ENCODE results near the gene CLCN6.

Gene CLCN6

DNA sequence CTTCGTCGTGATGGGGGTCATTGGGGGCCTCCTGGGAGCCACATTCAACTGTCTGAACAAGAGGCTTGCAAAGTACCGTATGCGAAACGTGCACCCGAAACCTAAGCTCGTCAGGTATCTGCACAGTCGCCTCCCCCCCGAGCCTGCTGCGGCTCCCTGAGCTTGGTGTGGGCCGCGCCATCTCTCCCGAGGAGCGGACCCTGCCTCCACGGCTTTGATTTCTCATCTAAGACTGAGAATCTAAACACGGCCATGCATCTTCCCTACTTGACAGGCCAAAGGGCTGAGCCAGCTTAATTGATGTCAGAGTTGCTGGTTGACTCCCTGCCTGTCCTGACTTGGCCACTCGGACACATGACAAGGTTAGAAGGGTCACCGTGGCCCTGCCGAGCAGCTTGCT is 22.5 kb downstream of the CLCN6 start:
- DNase-seq (ENCODE audit: low read depth): no peak

DNA sequence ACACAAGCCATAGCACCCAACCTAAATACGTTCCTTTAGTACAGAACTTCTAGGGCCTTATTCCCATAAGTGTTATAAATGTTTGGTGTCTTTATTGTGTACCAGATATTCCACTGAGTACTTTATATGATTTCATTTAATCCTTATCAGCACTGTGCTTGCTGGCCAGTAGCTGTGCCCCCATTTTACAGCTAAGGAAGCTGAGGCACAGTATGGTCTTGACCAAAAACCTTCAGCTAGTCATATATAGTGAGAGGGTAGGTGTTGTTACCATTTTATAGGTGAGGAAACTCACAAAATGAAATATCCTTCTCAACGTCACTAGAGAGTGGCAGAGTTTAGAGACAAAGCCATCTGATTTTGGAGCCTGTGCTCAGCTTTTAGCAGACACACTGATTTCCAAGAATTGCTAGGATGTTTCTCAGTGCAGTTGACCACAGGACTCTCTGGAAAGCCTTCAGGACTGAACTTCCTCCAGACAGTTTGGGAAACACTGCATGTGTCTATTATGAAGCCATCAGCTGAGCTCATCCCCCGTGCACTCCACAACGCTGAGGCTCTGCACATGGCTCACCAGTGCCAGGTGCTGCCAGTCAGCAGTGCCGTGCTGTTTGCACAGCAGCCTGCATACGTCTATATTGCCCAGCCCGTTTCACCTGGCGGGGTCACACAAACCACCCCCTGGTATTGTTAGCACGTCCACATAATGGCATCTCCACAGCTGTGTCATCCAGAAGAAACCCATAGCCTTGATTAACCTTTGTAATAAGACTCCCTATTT is 26.1 kb downstream of the CLCN6 start:
- no peak for DNase-seq (ENCODE audit: low read depth)

DNA sequence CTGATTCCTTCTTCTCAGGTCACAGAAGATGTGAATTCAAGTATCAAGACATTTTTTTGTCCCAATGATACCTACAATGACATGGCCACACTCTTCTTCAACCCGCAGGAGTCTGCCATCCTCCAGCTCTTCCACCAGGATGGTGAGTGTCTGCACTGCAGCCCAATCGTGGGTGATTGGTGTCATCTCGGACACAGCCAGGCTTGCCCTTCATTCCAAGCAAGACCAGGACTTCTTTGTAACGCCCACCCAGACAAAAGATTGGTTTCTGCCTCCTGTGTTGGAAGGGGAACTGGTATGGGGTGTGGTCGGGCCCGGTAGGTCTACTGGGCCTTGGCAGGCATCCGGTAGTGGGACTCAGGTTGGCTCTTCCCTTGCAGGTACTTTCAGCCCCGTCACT is 27.5 kb downstream of the CLCN6 start:
- no peak for DNase-seq (ENCODE audit: low read depth)

DNA sequence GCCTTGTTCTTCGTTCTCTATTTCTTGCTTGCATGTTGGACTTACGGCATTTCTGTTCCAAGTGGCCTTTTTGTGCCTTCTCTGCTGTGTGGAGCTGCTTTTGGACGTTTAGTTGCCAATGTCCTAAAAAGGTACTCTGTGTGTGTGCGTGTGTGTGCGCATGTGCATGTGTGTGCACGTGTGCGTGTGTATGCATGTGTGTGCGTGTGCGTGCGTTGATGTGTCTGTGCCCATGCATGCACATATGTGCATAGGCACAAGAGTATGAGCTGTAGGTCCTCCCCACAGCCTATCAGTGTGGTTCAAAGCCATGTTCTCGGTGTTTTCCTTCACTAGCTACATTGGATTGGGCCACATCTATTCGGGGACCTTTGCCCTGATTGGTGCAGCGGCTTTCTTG is 27.9 kb downstream of the CLCN6 start:
- no peak for DNase-seq (ENCODE audit: low read depth)

DNA sequence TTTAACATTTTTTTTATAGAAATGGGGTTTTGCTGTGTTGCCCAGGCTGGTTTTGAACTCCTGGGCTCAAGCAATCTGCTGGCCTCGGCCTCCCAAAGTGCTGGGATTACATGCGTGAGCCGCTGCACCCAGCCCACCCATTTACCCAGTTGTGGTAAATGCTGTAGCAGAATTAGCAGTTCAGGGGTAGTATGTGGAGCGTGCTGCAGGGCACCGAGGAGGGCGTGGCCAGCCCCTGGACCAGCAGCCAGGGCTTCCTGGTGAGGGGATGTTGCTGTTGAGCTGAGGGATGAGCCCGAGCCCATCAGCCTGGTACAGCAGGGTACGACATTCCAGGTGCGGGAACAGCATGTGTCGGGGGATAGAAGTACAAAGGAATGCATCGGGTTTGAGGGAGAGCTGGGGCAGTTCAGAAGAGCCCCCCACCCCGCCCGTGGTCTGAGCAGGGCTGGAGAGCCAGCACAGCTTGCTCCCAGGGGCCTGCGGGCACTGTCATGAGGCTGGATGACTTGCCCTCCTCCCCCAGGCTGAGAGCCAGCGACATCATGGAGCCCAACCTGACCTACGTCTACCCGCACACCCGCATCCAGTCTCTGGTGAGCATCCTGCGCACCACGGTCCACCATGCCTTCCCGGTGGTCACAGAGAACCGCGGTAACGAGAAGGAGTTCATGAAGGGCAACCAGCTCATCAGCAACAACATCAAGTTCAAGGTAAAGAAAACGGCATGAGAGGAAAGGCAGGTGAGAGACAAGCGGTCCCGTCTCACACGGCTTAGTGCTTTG is 29.6 kb downstream of the CLCN6 start:
- no peak for DNase-seq (ENCODE audit: low read depth)

DNA sequence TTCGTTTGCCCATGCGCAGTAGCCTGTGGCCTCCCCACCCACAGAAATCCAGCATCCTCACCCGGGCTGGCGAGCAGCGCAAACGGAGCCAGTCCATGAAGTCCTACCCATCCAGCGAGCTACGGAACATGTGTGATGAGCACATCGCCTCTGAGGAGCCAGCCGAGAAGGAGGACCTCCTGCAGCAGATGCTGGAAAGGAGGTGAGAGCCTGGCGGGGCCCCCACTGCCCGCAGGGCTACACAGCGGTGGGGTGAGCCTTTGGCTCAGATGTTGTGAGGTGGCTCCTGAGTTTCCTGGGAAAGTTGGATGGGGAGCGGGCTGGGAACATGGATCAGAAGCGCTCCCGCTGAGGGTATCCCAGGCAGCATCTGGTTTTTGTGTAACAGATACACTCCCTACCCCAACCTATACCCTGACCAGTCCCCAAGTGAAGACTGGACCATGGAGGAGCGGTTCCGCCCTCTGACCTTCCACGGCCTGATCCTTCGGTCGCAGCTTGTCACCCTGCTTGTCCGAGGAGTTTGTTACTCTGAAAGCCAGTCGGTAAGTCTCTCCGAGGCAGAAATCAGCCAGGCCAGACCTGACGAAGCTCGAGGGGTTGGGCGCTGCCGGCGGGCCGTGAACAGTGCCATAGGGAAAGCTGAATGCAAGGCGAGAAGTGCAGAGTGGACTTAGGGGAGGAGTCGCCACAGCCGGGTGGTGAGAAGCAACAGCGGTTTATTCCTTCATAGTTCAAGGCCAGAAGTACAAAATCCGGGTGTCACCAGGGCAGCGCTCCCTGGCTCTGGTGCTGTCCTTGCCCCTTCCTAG is 31.2 kb downstream of the CLCN6 start:
- no peak for DNase-seq (ENCODE audit: low read depth)

DNA sequence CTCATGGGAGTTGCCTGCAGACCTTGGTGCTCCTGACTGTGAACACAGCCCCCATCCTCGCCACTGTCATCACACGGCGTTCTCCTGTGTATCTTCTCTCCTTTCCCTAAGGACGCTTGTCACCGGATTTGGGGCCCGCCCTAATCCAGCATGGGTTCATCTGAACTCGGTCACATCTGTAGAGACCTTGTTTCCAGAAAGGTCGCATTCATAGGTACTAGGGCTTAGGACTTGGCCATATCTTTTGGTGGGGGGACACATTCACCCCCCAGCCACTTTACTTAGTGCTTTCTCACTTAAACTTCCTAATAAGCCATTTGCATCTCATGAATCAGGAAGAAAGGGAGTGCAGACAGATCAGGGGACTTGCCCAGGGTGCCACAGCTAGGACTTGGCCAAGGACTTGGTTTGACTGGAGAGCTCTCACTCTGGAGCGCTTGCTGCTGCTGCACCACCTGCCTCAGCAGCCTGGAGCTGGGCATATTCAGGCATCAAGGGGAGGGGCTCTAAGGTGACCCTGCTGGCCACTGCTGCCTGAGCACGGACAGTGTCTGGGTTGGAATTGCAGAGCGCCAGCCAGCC is 31.9 kb downstream of the CLCN6 start:
- no peak for DNase-seq (ENCODE audit: low read depth)

DNA sequence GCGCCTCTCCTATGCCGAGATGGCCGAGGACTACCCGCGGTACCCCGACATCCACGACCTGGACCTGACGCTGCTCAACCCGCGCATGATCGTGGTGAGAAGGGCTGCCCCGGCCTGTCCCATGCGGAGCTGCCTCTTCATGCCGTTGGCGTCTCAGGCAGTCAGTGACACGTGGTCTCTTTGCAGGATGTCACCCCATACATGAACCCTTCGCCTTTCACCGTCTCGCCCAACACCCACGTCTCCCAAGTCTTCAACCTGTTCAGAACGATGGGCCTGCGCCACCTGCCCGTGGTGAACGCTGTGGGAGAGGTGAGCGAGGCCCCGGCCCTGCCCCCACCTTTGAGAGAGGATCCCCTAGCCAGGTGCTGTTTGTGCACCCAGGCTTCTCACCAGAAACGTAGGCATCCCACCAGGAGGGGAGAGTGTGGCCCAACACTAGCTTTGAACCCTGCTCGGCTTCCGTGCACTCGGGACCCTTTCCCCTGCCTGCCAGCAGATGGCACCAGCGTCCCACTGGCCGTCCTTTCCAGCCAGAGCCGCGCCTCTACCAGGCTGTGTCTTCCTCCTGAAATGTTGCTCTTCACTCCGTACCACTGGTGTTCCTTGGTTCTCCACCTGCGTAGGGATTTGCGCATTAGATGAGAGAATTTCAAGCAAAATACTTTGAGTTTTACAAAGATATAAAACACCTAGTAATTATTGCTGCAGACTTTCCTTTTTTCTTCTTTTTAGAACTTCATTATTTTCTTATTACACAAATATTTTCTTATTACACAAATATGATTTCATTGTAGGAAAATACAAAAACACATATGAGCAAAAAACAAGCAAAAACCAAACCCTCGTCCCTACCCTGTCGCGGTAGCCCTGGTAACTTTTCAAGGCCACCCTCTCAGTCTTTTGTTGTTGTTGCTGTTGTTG is 32.6 kb downstream of the CLCN6 start:
- DNase-seq (ENCODE audit: low read depth): peak; percentile 23

DNA sequence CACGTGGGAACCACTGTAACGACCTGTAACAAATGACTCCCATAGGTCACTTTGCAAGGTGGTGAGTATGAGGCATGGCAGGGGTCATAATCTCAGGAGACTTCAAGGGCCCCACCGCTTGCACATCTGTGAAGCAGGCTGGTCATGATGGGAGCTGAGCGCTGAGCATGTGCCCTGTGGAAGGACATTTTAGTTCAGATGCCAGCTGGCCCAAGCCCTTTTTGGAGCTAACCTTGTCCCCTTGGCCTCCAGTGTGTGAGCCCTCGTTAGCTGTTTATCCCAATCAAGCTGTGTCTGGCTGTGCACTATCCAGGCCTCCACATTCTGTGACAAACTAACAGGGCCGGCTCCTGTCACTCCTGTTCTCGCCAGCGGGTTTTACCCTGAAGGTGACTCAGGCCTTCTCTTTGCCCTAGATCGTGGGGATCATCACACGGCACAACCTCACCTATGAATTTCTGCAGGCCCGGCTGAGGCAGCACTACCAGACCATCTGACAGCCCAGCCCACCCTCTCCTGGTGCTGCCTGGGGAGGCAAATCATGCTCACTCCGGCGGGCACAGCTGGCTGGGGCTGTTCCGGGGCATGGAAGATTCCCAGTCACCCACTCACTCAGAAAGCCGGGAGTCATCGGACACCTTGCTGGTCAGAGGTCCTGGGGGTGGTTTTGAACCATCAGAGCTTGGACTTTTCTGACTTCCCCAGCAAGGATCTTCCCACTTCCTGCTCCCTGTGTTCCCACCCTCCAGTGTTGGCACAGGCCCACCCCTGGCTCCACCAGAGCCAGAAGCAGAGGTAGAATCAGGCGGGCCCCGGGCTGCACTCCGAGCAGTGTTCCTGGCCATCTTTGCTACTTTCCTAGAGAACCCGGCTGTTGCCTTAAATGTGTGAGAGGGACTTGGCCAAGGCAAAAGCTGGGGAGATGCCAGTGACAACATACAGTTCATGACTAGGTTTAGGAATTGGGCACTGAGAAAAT is 34.0 kb downstream of the CLCN6 start:
- DNase-seq (ENCODE audit: low read depth): no peak

DNA sequence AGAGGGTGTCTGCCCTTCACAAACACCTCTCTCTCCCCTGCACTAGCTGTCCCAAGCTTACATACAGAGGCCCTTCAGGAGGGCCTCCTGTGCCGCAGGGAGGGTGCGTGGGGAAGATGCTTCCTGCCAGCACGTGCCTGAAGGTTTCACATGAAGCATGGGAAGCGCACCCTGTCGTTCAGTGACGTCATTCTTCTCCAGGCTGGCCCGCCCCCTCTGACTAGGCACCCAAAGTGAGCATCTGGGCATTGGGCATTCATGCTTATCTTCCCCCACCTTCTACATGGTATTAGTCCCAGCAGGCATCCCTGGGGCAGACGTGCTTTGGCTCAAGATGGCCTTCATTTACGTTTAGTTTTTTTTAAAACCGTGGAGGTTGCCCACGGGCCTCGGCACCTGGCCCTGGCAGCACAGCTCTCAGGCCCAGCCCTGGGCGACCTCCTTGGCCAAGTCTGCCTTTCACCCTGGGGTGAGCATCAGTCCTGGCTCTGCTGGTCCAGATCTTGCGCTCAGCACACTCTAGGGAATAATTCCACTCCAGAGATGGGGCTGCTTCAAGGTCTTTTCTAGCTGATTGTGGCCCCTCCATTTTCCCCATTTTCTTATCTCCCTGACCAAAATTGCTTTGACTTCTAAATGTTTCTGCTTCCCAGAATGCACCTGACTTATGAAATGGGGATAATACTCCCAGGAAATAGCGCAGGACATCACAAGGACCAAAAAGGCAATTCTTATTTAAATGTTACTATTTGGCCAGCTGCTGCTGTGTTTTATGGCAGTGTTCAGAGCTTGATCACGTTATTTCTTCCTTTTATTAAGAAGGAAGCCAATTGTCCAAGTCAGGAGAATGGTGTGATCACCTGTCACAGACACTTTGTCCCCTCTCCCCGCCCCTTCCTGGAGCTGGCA is 35.5 kb downstream of the CLCN6 start:
- DNase-seq (ENCODE audit: low read depth): no peak

DNA sequence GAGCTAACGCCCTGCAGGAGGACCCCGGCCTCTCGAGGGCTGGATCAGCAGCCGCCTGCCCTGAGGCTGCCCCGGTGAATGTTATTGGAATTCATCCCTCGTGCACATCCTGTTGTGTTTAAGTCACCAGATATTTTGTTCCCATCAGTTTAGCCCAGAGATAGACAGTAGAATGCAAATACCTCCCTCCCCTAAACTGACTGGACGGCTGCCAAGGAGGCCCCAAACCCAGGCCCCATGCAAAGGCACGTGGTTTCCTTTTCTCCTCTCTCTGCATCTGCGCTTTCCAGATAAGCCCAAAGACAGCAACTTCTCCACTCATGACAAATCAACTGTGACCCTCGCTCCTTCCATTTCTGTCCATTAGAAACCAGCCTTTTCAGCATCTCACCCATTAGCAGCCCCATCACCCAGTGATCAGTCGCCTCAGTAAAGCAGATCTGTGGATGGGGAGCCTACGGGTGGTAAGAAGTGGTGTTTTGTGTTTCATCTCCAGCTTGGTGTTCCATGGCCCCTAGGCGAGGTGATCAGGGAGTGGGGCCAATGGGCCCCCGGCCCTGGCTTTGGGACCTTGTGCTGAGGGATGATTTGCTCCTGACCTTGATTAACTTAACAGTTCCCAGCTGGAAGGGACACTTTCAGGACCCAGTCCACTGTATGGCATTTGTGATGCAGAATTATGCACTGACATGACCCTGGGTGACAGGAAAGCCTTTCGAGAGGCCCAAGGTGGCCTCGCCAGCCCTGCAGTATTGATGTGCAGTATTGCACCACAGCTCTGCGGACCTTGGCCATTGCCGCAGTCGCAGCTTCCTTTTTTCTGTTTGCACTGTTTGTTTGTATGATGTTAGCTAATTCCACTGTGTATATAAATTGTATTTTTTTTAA is 36.4 kb downstream of the CLCN6 start:
- no peak for DNase-seq (ENCODE audit: low read depth)

DNA sequence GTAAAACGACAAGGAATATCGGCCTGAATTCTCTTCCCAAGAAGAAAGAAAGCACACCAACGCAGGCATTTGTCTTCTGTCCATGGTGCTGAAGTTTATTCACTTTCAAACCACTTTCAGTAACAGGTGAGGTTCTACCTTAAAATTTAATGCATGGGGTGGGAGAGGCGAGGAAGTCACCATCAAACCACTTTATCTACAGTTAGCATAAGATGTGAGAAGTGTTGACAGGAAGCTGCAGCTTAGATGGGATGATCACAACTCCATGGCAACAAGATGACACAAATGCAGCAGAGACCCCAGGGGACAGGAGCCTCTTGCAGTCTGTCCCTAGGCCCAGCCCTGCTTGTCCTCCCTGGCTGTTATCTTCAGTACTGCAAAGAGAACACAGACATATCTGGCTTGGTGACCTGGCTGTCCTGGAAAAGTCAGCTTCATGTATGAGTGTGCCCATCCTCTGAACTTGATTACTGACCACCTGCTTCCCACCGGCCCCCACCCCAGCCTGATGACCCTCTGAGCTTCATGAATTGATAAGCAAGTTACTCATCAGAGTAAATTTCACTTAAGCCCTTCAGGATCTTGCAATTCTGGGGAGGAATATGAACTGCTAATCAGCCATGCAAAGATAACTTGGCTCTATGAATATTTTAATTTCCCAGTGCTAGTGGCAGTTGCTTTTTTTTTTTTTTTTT is 39.8 kb downstream of the CLCN6 start:
- no peak for DNase-seq (ENCODE audit: low read depth)

DNA sequence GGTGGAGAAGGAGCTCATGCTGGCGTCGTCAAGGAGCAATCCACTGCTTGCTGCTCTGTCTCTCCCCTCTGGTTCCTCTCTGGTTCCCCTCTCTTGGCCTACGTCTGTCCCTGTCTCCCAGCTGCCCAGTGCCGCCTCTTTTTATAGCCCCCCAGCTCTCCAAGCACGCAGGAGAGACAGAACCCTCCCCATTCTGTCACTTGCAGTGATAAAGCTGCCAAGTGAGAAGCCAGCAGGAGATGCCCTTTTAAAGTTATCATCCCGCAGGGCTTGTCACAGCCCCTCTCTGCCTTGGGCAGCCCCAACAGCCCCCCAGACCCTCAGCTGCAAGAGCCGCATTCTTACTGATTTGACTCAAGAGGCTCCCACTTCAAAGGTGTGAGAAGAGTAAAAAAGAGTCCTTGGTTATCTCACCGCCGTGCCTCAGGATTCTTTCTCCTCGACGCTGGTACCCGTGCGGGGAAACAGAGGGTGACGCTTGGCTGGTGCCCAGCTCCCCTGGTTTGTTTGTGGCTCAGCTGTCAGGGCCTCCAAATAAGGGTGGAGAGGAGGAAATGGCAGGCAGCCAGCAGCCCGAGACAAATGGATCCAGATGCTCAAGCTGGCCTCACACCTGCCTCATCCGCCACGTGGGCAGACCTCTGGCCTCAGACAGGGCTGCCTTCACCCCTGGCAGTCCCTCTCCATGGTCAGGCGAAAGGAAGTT is 41.8 kb downstream of the CLCN6 start, which contains the start of gene NPPA:
Gene NPPA (minus strand): TSS at position 117 of the 706 bp plus-strand sequence. CDS start 99 bp downstream, at position 18.
- peak; percentile 10 for DNase-seq (ENCODE audit: low read depth)

DNA sequence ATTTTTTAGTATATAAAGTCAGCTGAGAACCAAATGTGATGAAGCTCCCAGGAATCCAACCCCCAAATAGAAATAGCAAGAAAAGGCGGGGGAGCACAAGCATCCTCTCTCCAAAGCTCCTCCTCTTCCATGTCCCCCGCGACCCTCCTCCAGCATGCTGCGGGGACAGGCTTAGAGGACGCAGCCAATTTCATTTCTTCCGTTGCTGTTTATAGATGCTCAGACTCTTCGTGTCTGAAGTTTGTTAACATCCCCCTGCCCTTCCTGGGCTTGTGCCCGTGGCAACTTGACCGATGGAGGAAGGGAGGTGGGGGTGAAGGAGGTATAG is 42.3 kb downstream of the CLCN6 start:
- DNase-seq (ENCODE audit: low read depth): no peak

DNA sequence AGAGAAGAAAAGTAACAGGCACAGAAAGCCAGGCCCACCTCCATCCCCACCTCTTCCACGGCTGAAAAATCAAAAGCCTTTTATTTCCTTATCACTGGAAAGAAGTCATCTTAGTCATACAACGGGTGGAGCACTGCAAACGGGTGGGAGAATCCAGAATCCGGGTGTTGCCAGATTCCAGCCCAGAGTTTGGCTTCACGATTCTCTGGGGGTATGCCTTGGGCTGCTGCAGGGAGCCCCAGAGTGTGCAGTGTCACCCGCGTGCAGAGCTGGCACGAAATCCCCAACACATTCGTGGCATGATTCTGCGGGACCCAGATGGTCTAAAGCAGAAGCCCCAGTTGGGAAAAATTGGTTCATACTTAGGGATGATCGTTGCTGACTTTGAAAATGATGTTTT is 44.2 kb downstream of the CLCN6 start:
- DNase-seq (ENCODE audit: low read depth): no peak

DNA sequence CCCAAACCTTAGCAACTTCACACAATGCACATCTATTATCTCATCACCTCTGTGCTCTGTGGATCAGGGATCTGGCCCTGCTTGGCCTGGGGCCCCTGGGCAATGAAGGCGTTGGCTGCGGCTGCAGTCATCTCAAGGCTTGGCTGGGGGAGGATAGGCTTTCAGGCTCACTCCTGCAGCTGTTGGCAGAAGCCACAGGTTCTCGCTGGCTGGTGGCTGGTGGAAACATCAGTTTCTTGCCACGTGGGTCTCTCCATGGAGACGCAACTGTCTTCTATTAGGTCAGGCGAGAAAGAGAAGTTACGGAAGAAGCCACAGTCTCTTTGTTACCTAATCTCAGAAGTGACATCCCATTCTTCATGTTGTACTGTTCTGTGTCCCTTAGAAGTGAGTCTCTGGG is 45.2 kb downstream of the CLCN6 start:
- no peak for DNase-seq (ENCODE audit: low read depth)

DNA sequence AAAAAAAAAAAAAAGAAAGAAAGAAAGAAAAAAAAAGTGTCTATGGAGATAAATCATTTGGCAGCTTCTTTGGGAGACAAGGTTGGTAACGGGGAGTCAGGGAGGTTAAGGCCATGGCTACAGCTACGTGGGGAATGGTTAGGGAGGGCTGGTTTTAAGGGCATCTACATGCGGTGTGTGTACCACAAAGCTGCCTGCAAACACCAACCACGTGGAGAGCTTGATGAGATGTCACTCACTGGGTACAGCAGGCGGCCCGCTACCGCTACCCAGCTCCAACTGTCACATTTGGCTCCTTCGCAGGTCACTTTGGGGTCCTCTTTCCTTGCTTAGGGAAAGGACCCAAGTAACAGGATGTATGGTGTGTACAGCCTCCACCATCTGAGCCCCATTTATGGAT is 48.5 kb downstream of the CLCN6 start:
- no peak for DNase-seq (ENCODE audit: low read depth)

All from GM04504 (cell line).